GM21360 (cell line): ENCODE results near the gene AFTPH.
"Not testable (repeated sequence)": the region's sequence is repeated elsewhere in the genome, so short reads cannot be mapped to it uniquely, and the experiment has no call there.

Experiments used
- ATAC-seq: cut with Tn5 transposase; IDR thresholded peaks from one replicate; pipeline ENCODE4 v1.9.1; 2021; ENCODE audit warnings: mild to moderate bottlenecking, moderate library complexity; ENCODE audit not compliant: unreplicated experiment

Gene AFTPH

GRCh38 chr2:64492821-64493220, 31.3 kb upstream of the AFTPH start:
- ATAC-seq: no peak

- ATAC-seq: no peak
Observed at GRCh38 chr2:64493788-64494187, 30.3 kb upstream of the AFTPH start.

DNA sequence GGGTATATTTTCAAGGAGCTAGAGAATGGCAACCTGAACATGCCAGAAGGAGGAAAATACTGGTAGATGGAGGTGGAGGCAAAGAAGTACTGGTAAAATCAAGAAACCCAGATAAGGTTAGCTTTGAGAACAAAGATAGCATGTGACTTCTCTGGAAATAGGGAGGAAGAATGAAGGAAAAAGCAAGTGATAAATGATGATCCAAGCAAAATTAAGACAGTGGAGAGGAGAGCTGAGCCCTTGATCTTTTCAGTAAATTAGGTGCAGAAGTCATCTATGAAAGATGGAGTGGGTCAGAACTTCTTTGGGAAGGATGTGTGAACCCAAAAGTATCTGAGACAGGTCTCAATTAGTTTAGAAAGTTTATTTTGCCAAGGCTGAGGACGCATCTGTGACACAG, 25.7 kb upstream of the AFTPH start:
- no peak for ATAC-seq

DNA sequence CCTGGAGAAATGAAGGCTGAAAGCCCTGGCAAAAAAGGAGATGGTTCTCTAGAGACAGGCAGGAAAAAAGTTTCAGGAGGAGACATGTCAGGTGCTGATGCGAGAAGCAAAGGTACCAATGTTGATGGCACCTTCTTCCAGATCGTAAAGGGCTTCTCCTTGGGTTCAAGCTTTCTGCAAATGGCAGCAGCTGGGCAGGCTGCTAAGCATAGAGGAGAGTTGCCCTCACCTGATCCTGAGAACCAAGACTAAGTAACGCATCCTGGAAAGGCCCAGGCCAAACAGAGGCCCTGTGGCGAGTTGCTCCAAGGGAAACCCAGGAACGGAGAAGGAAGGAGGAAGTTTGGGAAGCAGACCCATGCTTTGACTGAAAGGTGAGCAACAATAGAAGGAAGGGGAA, 23.6 kb upstream of the AFTPH start:
- ATAC-seq: no peak

DNA sequence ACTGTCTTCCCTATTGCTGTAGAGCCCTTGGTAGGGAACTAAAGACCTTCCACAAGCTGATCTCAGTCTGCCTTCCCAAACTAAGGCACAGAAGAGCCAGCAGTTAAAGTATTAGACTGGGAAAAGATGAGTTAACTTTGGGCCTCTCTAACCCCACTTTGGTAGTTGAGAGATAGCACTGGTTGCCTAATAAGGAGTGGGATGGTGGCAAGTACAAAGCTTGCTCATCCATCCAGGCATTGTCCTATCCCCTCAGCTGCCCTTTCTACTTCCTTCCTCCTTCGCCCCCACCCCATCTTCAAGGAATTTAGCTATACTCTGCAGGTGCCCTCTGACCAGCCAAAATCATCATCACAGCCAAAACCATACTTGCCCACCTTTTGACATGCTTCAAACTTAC, 22.2 kb upstream of the AFTPH start:
- ATAC-seq: no peak

- ATAC-seq: no peak
Observed at GRCh38 chr2:64502860-64503259, 21.3 kb upstream of the AFTPH start.

DNA sequence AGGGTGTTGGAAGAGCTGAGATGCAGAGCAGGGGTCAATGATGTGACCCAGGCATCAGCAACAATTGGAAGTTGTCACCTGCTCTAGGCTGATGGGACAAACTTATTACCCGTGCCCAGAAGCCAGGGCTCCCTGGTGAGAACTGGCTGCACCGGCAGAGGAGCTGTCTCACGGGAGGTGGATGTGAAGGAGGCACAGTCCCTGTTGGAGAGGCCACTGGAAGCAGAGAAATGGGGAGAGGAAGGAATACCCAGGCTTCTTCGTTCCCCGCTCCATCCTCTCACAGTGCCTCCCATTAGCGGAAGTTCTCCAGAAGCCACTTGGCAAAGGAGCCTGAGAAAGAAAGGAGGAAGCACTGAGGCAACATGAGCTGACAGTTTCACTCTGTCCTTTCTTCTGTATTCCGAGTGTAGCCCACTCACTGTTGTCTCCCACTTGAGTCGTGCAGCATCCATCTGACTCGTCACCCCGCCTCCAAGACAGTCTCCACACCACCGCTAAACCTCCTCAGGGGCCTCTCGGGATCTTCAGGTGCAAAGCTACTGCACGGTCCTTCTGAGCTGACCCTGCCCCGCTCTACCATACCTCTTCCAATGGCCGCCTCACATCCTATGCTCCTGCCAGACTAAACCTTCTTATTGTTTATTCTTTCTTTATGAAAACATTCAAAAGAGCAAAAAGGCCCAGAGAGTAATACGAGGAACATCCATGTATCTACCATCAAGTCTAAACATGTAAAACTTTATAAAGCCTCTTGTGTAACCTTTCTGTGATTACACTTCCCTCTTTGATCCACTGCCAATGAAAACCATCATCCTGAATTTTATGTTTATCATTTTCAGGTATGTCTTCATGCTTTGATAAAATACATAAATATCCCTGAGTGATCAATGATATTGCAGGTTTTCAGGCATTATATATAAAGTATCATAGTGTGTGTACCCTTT, 19.1 kb upstream of the AFTPH start:
- no peak for ATAC-seq

DNA sequence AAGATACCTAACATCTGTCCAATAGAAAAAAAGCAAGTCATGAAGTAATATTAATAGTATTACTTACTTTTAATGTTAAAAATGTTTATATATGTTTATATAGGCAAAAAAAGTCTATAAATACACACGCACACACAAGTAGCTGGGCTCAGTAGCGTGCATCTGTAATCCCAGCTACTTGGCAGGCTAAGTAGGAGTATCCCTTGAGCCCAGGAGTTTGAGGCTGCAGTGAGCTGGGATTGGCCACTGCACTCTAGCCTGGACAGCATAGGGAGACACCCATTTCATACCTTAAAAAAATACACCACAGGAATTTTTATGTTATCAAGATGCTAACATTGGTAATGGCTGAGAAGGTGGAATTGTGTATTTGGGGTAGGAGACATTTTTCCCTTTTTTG, 17.4 kb upstream of the AFTPH start:
- ATAC-seq: no peak

DNA sequence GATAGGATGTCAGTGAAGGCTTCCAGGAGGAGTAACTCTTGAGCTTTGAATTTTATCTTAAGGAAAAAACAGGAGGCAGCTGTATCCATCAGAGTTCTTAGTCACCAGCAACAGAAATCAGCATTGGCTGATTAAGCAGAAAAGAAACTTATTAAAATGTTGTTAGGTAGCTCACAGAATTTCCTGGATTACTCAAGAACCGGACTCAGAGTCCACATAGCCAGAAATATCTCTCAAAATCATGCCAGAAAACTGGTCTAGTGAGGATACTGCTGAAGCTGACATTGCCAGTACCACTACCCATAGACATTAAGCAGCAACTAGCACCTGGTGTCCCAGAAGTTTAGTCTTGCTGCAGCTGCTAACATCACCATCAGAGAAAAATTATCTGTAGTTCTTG, 10.1 kb upstream of the AFTPH start:
- no peak for ATAC-seq

GRCh38 chr2:64515086-64515485, 9.0 kb upstream of the AFTPH start:
- ATAC-seq: no peak

DNA sequence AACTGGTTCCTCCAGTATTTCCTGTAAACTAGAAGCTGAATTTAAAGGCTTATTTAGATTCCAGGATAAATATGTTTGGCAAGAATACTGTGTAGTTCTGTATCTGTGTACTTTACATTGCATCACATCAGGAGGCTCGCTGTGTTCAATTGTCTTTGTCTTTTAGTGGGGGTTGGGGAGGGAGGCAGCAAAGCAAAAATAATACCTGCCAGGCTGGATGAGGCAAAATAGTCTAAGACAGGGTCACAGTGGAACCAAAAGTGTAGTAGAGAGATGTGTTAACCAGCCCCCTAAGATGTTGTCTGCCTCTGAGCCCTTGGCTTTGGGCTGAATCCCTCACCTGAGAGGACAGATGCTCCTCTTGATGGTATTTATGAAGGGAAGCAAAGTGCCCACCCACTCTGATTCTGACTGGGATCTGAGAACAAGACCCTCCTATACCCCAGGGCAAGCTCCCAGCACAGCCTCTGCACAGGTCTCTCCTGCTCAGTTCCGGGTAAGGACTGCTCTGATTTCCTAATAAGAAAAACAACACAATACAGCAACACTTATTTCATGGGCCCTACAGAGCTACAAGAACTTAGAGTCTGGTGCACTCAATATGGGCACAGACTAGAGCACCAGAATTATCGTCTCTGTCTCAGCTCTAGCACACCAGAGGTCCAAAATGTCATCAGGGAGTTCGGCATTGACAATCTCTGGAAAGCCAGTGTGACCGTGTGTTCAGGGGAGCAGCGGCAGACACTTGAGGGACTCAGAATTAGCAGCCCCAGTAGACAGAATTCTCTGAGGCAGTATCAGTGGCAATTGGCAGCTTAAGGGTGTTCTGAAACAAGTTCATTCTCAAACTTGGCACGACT, 7.2 kb upstream of the AFTPH start:
- ATAC-seq: no peak

GRCh38 chr2:64517511-64517884, 6.6 kb upstream of the AFTPH start:
- ATAC-seq: no peak

DNA sequence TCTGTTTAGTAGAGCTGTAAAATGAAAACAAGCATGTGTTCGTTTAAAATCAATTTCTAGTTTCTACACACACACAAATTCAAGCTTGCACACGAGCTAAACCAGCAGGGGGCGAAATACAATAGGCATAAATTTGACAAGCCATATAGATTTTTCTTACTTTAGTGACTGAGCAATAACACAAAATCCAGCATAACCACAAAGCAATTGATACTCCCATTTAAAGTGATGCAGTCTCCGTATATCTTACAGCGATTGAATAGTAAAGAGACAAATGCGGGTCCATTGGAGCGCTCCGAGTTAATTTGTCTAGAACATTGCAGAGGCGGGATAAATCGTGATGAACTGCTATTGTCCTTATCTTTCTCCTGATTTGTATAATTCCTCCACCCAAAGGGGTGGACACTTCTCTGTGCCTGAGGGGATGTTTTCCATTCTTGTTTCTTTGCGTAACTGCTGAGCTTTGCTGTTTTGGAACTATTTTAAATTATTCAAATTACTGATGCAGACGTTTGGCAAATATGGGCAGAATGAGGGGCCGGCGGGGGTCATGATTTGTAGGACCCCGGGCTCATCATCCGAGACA, 1.2 kb upstream of the AFTPH start:
- no peak for ATAC-seq

GRCh38 chr2:64524604-64525316, 632 bp downstream of the AFTPH start:
- peak; percentile 7 for ATAC-seq

DNA sequence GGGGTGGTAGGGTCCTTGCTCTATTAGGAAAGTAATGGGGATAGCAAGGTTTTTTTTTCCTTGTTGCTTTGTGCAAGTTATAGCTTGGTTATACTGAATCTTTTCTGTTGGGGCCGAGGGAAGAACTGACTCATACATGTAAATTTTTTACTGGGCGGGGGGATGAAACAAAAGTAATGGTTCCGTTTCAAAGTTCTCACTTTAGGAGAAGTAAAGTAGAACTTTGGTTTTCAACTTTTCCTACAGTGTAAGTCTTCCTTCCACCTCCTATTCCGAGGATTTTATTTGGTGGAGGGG, 1.1 kb downstream of the AFTPH start:
- no peak for ATAC-seq

GRCh38 chr2:64526034-64526433, 1.9 kb downstream of the AFTPH start:
- ATAC-seq: no peak

GRCh38 chr2:64530946-64531345, 6.8 kb downstream of the AFTPH start:
- not testable (repeated sequence) for ATAC-seq

DNA sequence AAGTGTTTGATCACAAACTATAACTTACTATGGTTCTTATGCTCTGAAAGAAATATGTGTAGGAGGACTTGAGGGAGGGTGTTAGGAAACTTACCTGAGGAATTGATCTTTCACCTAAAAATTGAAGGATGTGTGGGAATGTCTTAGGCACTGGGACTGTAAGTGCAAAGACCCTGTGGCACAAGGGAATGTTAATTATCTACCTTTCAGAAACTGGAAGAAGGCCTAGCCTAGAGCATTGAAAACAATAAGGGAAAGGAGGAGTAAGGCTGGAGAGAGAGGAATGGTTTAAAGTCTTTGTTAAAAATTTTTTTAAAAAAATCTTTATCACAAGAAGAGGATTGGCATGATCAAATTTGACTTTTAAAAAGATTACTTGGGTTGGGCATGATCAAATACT, 7.9 kb downstream of the AFTPH start:
- no peak for ATAC-seq

GRCh38 chr2:64533882-64534281, 9.8 kb downstream of the AFTPH start:
- no peak for ATAC-seq

GRCh38 chr2:64534363-64534762, 10.2 kb downstream of the AFTPH start:
- peak; percentile 40 for ATAC-seq

DNA sequence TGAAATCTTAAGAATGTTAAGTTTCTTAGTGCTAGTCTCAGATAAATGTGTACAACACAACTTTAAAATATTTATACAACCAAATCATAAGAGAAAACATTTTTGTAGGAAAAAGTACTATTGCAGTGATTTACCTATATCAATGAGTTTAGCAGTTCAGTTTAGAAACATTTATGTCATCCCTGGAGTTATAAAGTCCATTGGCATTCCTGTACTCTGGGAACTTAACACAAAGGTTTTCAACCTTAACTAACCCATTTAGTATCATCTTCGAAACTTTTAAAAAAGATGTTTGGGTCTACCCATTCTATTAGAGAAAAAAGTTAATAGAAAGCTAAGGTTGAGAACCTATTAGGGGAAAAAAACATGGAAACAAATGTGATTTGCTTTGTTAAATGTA, 10.9 kb downstream of the AFTPH start:
- no peak for ATAC-seq
